Activated gamma-delta T cell (primary cell): ENCODE results near the gene PLD3.

ENCODE experiments used
- DNase-seq: peaks from one replicate; lab custom pipeline; 2025; lab: John Stamatoyannopoulos, UW
- total RNA-seq, 2 donors: gene quantifications; one replicate each; lab custom pipeline; 2026; lab: John Stamatoyannopoulos, UW

The PLD3 gene, protein sequence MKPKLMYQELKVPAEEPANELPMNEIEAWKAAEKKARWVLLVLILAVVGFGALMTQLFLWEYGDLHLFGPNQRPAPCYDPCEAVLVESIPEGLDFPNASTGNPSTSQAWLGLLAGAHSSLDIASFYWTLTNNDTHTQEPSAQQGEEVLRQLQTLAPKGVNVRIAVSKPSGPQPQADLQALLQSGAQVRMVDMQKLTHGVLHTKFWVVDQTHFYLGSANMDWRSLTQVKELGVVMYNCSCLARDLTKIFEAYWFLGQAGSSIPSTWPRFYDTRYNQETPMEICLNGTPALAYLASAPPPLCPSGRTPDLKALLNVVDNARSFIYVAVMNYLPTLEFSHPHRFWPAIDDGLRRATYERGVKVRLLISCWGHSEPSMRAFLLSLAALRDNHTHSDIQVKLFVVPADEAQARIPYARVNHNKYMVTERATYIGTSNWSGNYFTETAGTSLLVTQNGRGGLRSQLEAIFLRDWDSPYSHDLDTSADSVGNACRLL
- 48.4 to 54.5 reads per million in 2 donors for total RNA-seq

DNA sequence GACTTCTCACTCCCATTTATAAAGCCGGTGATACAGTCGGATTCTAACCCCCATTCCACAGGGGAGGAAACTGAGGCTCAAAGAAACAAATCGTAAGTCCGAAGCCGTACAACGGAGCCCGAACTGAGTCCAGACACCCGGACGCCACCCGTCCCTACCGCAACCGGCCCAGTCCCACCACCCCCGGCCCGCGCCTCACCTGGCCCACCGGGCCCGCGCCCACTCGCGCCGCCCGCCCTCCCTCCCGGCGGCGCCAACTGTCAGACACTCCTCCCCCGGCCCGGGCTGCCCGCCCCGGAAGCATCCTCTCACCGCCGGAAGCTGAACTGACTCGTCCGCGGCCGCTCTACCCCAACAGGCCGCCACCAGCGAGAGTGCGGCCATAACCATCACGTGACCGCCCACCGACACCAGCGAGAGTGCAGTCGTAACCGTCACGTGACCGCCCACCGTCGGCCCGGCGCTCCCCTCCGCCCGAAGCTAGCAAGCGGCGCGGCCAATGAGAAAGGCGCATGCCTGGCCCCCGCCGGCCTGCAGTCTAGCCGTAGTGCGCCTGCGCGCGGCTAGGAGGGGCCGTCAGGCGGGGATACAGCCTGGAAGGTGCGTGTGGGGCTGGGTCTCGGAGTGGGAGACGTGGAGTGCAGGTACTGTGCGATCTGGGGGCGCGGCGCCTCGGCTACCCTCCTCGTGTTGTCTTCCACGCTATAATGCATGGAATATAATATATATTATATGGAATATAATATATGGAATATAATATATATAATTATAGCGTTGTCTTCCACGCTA lies at the start of gene PLD3, which contains the start of gene C19orf47:
Gene PLD3 (plus strand): TSS at position 571 of the 789 bp plus-strand sequence. CDS start 17,789 bp downstream, outside the sequence.
Gene C19orf47 (minus strand): TSS at position 273 of the 789 bp plus-strand sequence. CDS start 6,540 bp downstream, outside the sequence.
- DNase-seq = peak; percentile 99

DNA sequence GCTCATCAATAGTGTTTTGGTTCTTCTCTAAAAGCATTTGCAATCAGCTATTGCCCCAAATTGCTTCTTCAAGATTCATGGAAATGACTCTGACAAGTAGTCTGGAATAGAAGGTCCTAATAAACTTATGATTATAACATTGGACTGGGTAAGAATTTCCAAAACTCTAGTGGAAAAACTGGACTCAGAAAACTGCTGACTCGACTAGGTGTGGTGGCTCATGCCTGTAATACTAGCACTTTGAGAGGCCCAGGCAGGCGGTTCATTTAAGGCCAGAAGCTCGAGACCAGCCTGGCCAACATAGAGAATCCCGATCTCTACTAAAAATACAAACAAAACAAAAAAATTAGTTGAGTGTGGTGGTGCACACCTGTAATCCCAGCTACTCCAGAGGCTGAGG lies 47.8 kb upstream of the PLD3 start:
- no peak for DNase-seq

DNA sequence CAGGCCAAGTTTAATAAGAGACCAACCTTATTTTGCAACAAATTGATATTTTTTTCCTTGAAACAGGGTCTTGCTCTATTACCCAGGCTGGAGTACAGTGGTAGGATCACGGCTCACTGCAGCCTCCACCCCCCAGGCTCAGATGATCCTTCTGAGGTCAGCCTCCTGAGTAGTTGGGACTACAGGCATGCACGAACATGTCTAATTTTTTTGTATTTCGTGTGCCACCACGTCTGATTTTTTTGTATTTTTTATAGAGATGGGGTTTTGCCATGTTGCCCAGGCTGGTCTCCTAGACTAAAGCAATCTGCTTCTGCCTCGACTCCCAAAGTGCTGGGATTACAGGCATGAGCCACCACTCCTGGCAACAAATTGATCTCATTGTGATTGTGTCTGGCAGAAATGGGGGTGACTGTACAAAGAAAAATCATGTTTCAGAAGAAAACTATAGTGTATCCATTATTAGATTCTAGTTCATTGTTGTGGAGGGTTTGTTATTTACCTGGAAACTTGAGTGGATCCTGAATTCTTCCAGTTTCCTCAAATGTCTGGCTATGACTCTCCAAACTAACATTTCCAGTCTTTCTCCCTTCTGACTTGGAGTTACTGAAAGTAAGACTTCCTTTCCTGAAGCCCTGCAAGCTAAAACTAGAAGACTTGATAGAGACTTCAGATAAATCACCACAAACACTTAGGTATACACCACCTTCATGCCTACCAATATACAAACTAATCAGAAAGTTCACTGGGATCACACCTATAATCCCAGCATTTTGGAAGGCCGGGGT lies 46.1 kb upstream of the PLD3 start:
- DNase-seq = no peak

DNA sequence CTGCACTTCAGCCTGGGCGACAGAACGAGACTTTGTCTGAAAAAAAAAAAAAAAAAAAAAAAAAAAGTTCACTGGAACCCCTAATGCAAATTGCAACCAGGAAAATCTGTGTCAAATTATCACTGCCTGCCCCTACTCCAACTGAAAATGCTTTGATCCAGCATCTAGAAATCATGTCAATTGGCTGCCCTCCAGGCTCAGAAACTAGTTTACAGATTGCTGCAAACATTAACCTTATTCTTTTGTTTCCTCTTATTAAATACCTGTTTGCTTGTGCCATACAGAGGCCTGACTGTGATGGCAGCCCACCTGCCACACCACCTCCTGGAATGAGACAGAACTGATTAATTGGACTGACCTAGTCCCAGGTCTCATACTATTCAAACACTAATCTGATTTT lies 44.7 kb upstream of the PLD3 start:
- no peak for DNase-seq

DNA sequence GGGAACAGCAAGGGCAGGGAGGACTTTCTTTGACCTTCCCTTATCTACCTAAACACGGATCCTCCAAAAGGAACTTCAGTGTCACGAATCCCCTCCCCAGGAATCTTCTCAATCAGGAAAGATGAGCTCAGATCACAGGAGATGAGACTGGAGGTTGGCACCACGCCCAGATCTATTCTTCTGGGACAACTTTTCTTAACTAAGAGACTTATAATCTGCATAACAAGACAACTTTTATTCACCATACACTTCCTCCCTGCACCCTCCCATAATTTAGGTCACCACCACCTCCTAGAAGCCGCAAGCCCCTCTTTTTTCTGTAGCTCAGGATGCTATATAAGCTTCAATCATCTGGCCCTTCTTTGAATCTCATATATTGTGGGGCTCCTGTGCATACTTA lies 44.2 kb upstream of the PLD3 start:
- no peak for DNase-seq

DNA sequence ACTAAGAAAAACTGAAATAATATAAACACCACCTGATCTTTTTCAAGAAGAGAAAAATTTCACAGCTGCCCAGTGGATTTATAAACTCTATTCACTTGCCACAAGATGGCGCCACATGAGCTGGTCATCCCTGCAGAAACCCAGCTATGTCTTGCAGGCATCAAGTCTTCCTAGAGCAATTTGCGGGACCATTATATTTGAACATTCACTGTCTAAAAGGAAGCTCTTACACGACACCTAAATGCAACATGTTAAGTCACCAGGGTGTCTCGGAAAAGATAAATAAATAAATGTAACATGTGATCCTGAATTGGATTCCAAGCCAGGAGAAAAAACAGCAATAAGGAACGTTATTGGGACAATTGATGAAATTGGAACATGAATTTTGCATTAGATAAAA lies 43.1 kb upstream of the PLD3 start:
- DNase-seq = no peak

DNA sequence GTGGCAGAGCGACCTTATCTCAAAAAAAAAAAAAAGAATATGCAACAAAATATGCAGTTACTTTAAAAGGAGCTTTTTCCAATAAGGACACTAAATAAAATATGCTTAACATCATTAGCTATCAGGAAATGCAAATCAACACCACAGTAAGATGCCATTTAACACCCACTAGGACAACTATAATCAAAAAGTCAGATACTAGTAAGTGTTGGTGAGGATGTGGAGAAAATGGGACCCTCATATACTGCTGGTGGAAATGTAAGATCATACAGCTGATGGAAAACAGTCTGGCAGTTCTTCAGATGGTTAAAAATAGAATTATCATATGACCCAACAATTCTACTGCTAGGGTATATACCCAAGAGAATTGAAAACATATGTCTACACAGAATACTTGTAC lies 38.8 kb upstream of the PLD3 start:
- no peak for DNase-seq

DNA sequence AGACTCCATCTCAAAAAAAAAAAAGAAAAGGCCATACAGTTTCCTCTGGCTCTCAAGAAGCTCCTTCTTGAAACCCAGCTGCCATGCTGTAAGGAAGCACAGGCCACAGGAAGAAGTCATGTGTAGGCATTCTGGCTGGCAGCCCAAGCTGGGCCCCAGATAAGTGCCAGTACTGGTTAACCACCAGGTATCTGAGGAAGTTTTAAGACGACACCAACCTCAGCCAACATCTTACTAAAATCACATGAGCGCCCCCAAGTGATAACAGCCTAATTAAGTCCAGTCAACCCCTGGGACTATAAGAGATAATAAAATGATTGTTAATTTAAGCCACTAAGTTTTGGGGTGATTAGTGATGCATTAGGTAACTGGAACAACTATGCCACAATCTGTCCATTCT lies 36.0 kb upstream of the PLD3 start:
- DNase-seq = no peak

DNA sequence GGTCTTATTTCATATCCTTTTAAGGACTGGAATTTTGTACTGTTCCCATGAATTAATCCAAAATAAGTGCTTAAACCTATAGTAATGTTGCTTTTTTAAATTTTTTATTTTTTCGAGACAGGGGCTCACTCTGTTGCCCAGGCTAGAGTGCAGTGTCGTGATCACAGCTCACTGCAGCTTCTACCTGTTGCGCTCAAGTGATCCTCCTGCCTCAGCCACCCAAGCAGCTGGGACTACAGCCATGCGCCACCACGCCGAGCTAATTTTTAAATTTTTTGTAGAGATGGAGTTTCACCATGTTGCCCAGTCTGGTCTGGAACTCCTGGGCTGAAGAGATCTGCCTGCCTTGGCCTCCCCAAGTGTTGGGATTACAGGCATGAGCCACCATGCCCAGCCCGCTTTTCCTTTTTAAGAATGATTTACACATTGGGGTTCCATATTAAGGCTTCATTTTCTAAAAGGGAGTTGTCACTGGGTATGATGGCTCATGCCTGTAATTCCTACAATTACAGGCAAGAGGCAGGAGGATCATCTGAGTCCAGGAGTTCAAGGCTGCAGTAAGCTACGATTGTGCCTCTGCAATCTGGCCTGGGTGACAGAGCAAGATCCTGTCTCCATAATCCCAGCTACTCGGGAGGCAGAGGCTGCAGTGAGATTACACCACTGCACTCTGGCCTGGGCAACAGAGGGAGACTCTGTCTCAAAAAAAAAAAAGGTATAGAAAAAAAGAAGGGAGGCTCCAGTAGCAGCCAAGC lies 35.1 kb upstream of the PLD3 start:
- no peak for DNase-seq

GRCh38 chr19:40314656-40315055 lies 33.8 kb upstream of the PLD3 start:
- DNase-seq = no peak

GRCh38 chr19:40315812-40316470 lies 32.6 kb upstream of the PLD3 start:
- no peak for DNase-seq

DNA sequence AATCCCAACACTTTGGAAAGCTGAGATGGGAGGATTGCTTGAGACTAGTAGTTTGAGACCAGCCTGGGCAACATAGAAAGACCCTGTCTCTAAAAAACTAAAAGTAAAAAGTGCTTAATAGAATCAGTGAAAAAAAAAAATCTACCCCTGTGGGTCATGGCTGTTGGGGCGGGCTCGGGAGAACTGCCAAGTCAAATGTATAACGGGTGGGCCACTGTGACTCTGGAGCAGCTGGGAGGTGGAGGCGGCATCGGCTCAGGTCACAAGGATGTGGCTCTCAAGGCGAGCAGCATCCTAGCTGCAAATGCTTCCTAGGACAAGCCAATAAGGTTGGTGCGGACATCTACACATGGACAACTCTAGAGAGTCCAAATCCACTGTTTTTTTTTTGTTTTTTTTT lies 31.2 kb upstream of the PLD3 start:
- DNase-seq = no peak

- no peak for DNase-seq
Measured at GRCh38 chr19:40320558-40320935, 27.9 kb upstream of the PLD3 start.

GRCh38 chr19:40321076-40321475 lies 27.4 kb upstream of the PLD3 start:
- no peak for DNase-seq

DNA sequence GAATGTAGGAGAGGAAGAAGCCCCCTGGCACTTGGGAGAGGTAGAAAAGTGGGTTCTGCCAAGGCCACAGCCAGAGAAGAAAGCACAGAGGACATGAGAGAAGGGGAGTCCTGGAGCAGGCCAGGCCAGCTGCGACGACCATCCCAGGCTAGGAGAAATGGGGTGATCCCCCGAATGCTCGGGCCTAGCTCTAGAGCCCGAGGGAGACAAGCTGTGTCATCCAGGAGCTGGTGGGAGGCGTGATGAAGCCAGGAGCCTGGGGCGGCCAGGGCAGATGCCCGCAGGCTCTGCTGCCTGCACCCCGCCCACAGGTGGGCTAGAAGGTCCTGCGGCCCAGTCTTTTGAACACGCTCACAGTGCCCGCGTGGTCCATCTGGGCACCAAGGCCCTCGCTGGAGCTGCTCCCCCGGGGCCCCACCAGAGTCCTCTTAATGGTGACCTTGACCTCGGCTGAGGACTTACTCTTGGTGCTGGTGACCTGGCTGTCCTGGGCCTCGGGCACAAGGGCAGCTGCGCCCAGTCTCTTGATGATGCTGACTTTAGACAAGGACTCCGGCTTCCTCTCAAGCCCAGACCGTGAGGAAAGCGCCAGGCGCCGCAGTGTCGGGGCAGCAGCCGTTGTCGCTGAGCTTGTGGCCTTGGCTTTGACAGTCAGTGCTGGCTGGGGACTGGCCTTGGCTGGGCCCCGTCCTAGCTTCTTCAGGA lies 26.8 kb upstream of the PLD3 start:
- no peak for DNase-seq

DNA sequence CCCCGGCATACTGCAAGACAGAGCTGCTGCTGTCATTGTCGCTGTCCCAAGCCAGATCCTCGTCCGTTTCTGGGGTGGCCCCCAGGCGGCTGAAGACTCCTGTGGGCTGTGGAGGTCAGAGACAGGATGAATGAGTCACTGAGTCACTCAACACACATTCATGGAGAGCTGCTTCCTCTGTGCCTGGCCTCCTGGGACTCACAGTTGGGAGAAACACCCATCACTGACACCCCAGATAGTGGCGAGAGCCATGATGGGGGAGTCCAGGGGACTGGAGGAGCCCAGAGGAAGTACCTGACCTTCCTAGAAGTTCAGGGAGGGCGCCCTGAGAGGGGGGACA lies 26.3 kb upstream of the PLD3 start:
- DNase-seq = no peak

DNA sequence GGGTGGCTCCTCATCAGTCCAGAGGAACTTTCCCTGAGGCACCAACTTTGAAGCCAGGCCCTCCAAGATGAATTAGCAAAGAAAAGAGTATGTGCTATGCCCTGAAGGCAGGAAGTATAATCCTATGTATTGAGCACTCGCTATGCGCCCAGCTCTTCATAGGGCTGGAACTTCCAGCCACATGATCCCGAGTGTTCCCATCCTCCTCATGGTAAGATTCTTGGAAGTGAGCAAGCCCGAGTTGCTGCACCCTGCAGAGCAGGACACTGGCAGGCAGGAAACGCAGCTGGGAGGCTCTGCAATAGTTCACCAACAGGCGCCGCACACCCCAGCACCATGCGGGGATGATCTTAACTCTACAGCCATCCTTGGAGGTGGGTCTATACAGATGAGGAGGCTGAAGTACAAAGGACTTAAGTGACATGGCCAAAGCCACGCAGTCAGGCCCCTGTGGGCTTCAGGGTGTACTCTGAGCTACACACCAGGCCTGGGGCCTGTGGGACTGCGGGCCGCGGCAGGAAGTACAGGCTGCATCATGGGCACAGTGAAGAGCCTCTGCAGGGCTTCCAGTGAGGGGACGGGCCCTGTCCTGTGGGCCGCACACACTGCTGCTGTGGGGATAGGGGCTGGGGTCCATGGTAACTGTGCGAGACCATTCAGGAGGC lies 25.4 kb upstream of the PLD3 start:
- DNase-seq = no peak

GRCh38 chr19:40323705-40324104 lies 24.8 kb upstream of the PLD3 start:
- DNase-seq = no peak

- no peak for DNase-seq
Measured at GRCh38 chr19:40326201-40326600, 22.3 kb upstream of the PLD3 start.

DNA sequence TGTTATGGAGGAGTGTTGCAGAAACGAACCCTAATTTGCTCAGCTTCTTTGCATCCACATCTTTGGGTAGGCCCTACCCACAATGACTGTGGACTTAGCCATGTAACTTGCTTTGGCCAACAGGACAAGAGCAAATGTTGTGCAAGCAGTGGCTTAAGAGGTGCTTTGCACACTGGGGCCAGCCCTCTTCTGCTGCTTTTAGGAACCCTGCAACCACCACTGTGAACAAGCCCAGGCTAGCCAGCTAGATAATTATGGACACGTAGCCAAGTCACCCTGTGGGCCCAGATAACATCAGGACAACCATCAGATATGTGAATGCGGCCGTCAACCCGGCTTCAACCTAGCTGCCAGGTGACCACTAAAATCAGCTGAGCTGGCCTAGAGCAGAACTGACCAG lies 17.4 kb upstream of the PLD3 start:
- DNase-seq = no peak
